Skin of body (tissue), 2 donors: Measurements from ENCODE around the gene TBC1D1. TPM values are rescaled to one million over a fixed set of nuclear protein-coding genes. Genes with fewer than 3 reads are reported as not detected.

Experiments used
- DNase-seq: peaks from one replicate; lab custom pipeline; 2025; lab: John Stamatoyannopoulos, UW
- total RNA-seq: library from RNA; depleted of rRNA; stranded (reverse); fragments of >200 nt; gene quantifications from one replicate; pipeline ENCODE4 v1.2.3, GENCODE V29; 2014

Gene TBC1D1
- total RNA-seq, 1 donor from 2014 or later: 45.2 TPM

- peak; percentile 83 for DNase-seq
Measured at GRCh38 chr4:38145033-38145678, 254.3 kb downstream of the TBC1D1 start.

- DNase-seq: peak; percentile 88
Measured at GRCh38 chr4:38145741-38146140, 254.9 kb downstream of the TBC1D1 start.

DNA sequence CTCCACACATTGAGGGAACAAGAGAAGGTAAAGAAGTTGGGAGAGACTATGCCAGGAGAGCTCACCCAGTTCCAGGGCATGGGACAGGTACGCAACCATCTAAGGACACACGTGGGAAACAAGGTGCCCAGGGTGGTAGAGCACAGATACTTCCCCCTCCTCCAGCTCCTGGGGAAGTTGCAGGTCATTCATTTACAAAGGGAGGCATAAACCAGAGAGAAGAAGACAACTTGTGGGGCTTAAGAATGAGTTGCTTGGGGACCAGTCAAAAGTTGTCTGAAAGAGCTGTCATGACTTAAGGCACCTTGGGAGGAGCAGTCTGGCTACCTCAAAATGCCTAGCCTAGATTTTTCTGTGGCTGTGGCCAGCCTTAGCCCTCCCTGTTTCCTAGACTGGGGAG is 255.5 kb downstream of the TBC1D1 start:
- no peak for DNase-seq

- no peak for DNase-seq
Measured at GRCh38 chr4:38149472-38149996, 258.6 kb downstream of the TBC1D1 start.

DNA sequence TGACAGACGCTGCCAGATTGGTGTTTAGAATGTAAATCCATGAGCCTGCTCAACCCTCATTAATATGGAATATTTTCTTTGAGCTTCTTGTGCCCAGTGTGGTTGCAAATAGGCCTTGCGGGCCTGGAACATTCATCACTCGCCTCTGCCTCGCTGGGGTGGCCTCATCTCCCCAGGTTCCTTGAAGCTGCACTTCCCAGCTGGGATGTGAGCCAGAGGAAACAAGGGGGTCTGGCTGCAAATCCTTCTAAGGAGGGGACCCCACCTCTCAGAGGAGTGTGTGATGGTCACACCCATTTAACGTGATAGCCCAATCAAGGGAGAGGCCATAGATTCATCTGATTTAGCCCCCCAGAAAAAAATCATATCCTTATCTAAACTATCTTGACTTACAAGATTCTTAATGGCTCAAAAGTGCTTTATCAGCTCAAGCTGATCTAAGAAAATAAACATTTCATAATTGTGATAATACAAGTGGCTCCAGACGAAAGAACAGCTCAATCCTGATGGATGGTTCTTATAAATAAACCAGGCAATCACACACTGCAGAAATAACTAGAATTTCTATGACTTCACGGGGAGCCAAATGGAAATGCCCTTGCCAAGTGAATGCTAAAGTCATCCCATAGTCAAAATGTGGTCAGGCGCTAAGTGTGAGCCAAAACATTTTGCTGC is 259.2 kb downstream of the TBC1D1 start:
- peak; percentile 78 for DNase-seq

DNA sequence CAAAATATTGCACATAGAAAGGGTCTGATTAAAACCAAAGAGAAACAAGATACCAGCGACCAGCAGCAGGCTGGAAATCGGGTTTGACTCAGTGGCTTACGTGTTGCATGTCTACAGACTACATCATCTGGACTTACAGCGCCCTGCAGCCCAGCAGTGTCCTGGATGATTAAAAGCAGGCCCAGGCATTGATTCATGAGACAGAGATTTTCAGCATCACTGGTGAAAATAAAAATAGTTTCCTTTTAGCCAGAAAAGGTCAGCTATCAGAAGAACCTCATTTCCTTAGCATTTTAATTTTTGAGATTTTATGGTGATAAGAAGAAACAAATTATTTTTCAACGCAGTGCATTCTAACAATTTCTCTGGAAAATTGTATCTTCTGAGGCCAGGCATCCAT is 259.9 kb downstream of the TBC1D1 start:
- DNase-seq: no peak

GRCh38 chr4:38151873-38152272 is 261.0 kb downstream of the TBC1D1 start:
- DNase-seq: no peak

GRCh38 chr4:38152305-38152704 is 261.4 kb downstream of the TBC1D1 start:
- no peak for DNase-seq

GRCh38 chr4:38152721-38153386 is 262.0 kb downstream of the TBC1D1 start:
- no peak for DNase-seq

DNA sequence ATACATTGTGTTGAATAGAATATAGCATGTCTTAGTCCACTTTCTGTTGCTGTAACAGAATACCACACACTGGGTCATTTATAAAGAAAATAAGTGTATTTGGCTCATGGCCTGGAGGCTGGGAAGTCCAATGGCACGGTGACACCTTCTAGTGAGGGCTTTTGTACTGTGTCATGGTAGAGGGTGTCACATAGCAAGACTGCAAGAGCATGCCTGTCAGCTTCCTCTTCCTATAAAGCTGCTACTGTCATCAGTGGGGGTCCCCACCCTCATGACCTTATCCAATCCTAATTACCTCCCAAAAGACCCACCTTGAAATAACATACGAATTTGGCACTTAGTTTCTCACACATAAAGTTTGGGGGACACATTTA is 262.5 kb downstream of the TBC1D1 start:
- DNase-seq: no peak

- no peak for DNase-seq
Measured at GRCh38 chr4:38154252-38154651, 263.4 kb downstream of the TBC1D1 start.

DNA sequence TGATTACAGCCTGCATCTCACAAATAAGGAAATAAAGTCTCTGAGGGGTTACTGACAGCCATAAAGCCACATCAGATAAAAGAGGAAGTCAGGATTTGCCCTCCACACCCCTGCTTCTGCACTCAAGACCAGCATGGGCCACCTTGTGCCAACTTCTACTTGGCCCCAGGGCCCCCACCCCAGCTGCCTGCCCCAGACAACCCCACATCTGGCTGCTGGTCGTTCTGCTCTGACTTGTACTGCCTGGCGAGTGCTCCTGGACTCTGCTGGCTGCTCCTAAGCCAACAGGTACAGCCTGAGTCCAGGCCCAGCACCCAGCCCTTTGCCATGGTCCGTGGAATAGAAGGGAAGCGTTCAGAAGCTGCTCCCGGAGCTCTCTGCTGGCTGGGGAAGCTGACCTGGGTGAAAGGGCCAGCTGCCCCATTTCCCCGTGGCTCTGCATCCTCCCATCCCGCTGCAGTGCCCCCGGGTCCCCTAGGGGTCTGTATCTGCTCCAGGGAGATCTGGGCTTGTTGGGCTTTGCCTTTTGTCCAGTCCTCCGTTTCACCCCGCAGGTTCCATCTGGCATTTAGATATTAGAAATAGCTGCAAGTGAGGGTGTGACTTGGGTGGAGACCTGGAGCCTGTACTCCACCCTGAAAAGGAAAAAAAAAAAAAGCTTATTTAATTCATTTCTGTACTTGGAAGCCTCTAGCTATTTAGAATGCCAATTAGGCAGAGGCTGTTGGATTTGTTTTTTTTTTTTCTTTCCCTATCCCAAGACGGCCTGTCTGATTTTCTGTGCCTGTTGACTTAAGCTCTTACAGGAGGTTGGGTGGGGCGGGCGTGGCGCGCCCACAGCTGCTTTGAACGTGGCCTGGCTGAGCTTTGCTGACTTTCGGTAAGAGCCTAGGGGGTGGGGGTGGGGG is 264.1 kb downstream of the TBC1D1 start:
- peak; percentile 49 for DNase-seq

DNA sequence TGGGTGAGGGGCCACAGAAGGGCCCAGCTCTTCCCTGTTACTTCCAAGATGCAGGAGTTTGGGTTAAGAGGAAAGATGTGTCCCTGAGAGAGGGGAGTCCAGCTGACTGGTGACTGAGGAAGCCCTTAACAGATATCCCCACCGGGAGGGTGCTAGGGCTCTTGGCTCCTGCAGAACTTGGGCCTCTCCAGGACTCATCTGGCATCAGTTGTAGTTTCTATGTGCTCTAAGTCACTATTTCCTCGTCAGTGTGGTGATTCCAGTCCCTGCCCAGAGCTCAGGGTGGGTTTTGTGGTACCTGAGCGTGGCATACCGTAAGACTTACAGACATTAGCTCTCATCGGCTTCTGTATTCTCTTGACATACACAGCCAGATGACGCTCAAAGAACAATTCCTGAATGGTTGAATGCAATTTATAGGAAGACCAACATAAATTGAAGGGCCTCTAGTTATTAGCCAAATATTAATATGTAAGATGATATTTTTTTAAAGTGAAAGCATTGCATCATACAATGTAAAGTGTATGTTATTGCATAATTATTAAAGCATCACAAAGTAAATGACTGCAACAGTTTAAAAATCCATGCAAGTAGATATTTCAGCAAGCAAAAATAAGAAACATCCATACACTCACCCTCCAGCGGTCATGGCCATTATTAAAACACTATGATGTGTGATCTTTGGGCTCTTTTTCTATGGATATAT is 264.9 kb downstream of the TBC1D1 start:
- DNase-seq: no peak

DNA sequence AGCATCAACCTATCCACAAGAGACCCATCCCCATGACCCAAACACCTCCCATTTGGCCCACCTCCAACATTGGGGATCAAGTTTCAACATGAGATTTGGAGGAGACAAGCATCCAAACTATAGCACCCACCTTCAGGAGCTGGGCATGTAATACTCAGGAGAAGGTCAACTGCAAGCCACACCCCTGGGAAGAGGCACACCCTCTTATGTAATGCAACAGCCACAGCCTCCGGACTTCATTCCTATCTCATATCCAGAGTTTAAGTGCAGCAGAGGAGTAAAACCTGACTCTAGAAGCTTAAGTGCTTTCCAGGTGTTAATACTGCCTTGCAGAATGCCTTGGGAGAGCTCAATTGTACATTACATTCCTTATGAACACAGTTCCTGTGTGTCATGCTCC is 266.7 kb downstream of the TBC1D1 start:
- DNase-seq: no peak

DNA sequence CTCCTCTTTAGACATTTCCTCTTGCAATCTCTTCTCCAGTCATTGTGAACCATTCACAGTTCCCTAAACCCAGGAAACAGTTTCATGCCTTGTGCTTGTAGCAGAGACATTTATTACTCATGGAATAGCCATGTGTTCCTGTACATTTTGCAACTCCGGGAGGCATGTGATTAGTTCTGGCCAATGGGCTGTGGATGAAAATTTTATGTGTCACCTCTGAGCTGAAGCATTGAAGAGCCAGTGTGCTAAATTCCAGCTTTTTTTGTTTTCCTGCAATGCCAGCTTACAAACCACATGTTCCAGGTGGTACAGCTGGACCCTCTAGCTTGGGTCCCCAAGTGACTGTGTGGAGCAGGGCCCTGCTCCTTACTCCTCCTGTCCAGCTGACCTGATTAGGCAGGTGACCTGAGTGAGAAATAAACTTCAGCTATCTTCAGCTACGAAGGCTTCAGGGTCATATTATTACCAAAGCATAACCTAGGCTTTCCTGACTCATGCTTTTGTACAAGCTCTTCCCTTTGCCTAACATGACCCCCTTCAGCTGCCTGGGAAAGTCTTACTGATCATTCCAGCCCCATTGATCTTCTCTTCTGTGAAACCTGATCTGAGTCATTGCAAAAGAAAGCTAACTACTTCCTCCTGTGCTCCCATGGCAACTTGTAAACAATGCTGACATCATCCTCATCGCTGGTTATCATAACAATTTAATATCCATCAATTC is 269.8 kb downstream of the TBC1D1 start:
- peak; percentile 91 for DNase-seq

GRCh38 chr4:38161208-38162113 is 270.6 kb downstream of the TBC1D1 start:
- DNase-seq: no peak

DNA sequence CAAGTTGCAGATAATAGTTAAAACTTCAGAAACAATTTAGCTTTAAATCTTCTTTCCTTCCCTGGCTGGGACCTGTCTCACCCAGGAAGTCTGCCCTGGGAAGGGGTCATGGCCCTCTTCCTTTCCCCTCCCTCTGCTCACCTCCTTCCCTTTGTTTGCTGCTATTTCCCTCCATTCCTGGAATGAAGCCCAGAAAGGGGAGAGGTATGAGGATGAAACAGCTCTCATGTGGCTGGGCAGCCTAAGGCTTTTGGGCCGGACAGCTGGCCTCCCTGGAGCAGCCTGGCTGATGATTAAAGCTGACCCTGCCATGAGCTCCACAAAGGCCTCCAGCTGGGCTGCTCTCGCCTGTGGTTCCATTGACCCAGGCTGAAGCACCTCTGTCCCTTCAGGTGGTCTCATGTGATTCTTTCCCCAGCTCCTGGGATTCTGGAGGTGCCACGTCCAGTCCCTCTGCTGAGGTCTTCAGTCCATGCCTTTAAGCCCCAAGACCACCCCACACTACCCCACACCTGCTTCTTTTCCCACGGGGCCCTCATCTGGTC is 271.4 kb downstream of the TBC1D1 start:
- DNase-seq: no peak

DNA sequence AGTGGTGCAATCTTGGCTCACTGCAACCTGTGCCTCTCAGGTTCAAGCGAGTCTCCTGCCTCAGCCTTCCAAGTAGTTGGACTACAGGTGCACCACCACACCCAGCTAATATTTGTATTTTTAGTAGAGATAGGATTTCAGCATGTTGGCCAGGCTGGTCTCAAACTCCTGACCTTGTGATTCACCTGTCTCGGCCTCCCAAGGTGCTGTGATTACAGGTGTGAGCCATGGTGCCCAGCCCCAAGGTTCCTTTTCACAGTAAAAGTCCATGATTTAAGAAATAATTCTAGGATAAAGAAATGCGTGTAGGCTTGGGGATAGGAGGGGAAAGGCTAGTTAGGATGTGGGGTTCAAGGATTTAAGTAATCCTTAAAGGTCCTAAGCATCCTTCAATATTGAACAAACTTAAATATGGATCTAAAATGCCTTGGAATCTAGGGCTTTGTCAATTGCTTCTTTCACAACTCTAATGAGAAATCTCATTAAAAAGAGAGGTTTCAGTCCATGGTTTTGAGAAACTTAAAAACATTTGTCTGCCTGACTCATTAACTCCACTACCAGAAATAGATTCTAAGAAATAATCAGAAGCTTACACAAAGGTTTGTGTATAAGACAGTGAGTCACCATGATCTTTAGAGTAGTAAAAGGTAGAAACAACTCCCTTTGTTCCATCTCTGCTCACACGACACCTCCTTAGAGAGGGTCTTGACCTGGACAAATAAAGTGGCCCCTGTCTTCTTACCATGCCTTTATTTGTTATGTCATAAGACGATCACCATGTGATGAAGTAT is 272.5 kb downstream of the TBC1D1 start:
- DNase-seq: no peak
